COLO668 (cell line): Measurements from ENCODE around the gene ZNF629.

Source experiments
- DNase-seq: peaks from one replicate; lab custom pipeline; 2025; ENCODE audit not compliant: unreplicated experiment; lab: John Stamatoyannopoulos, UW

ZNF629 gene

DNA sequence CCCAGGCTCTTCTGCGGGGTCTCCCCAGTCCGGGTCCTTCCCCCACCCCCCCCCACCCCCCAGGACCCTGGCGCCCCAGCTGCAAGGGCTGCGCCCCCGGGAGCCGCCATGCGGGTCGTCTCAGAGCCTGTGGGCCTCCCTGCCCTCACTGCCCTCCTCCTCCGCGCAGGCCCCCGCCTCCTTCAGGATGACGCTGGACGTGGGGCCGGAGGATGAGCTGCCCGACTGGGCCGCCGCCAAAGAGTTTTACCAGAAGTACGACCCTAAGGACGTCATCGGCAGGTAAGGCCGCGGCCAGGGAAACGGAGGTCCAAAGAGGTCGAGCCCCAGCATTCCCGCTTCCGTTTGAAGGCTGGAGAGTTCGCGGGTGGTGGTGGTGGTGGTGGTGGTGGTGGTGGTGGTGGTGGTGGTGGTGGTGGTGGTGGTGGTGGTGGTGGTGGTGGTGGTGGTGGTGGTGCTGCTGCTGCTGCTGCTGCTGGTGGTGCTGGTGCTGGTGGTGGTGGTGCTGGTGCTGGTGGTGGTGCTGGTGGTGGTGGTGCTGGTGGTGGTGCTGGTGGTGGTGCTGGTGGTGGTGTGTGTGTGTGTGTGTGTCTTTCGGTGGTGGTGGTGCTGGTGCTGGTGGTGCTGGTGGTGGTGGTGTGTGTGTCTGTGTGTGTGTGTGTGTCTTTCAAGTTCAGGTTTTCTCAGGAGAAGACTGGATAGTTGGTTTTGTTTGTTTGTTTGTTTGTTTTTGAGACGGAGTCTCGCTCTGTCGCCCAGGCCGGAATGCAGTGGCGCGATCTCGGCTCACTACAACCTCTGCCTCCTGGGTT lies 38.2 kb downstream of the ZNF629 start:
- DNase-seq: peak; percentile 35

DNA sequence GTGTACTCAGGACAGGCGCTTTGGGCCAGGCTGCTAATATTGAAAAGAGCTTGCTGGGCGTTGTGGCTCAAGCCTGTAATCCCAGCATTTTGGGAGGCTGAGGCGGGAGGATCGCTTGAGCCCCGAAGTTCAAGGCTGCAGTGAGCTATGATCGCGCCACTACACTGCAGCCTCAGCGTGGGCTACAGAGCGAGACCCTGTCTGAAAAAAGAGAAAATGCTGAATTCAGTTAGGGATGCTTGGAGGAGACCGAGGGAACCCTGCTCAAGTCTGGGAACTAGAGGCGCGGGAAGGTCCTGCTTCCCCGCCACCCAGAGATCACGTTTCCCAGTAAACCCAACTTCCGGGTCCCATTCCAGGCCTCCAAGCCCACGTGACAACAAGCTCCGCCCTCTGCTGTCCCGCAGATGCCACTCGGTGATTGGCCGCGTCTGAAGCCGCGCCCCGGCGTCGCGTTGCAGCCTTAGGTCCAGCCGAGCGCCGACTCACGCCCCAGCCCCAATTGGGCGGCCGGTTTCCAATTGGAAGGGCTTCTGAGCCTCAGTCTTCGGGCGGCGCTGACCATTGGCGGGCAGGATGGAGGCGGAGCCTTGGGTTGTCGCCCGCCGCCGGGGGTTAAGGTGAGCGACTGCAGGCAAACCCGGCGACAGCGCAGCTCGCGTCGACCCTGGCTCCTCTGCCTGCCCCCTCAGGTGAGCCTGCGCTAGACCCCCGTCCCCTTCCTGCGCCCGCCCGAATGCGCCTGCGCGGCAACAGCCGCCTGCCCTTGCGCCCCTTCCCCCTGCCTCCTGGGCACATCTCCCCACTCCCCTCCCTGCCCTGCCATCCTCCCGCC lies 39.0 kb downstream of the ZNF629 start, which contains the start of gene PHKG2:
Gene PHKG2, plus strand, starts transcription at position 627 of the 835 bp plus-strand sequence. CDS start 396 bp downstream, outside the sequence.
- DNase-seq: peak; percentile 99

DNA sequence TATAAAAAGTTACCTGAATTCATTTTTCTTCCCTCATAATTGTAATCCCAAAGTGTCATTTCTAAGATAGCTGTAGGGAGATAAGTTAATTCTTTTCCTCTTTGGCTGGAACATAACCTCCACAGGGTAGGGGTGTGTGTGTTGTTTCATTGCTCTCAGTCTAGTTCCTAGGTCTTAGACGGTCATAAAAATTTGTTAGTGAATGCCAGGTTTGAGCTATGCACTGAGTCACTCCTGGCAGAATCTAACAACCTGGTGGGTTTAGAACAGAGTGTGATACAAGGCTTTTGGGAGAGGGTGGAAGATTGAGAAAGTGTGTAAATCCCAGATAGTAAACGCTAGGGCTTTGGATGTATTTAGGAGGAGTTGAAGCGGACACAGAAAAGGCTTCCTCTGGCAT lies 39.7 kb downstream of the ZNF629 start:
- no peak for DNase-seq

DNA sequence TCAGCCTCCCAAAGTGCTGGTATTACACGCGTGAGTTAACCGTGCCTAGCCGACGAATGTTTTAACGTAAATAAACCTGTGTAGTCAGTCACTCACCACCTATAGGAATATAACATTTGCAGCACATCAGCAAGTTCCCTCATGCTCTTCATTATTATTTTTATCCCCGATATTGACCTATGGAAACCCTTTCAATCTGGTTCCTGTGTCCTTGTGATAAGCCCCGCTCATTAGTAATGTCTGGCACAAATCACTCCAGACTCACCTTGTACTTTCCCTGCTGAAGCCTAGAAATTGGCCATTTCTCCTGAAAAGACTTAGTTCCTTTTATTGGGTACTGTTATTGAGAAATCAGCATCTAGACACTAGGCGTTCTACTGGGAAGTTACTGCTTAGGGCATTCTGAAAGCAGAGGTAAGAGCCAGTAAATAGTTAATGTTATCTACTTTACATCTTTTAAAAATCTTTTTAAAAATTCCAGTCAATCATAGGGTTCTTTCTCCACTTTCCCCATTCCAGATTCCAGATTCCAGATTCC lies 40.3 kb downstream of the ZNF629 start:
- DNase-seq: no peak

DNA sequence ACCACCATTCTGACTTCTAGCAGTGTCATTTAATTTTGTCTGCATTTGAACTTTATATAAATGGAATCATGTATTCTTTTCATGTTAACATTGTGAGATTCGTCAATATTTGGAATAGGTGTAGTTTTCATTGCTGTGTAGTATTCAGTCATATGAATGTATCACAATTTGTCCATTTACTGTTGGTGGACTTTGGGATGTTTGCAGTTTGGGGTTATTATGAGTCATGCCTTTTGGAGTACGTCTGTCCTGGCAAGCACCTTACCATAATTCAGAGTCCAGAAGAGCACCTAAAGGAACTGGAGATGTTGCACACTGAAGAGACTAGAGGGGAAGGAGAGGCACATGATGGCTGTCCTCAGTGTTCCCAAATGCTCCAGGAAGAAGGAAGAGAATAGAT lies 41.9 kb downstream of the ZNF629 start:
- DNase-seq: no peak

DNA sequence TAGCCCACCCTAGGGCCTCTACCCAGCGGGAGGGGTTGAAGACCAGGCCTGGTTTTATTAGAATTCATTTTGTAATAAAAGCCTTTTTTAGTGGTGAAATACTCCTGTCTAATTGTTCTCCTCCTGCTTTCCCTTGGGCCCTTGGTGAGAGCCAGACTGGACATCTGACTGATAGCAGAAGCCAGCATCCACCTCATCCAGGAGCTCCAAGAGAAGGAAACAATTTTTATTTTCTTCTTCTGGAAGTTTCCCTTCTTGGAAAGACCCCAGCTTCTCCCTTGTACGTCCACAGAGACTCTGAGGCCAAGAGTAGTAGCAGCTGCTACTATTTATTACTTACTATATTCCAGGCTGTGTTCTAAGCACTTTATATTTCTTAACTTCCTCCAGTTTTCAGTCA lies 42.8 kb downstream of the ZNF629 start:
- DNase-seq: no peak

DNA sequence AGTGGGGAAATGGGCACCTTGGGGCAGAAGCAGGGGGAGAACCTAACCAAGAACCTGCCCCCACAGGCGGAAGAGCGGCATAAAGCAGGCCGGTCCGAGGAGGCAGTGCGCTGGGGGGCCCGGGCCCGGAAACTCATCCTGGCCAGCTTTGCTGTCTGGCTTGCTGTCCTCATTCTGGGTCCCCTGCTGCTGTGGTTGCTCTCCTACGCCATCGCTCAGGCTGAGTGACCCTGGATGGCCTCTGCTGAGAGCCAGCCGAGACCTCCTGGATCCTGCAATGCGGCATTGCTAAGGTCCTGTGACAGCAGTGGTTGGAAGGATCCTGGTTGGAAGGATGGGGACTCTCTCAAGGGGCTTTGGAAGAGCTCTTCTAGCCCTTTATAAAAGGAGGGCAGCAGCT lies 43.3 kb downstream of the ZNF629 start:
- DNase-seq: no peak

DNA sequence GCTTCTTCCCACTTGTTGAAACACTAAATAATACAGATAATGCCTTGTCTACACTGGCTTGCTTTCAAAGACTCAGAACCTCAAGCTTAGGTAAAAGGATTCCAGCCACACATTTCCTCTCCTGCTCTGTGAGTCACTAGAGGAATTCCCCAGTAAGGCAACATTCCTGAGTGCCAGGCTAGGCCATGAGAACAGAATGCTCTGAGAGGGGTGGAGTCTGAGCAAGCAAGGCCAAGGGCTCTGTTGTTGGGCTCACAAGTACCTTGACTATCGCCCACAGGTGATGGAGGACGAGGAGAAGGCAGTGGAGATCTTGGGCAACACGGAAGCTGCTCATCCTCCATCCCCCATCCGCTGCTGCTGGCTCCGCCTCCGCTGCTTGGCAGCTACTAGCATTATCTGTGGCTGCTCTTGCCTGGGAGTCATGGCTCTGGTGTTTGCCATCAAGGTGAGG lies 45.5 kb downstream of the ZNF629 start:
- DNase-seq: no peak

DNA sequence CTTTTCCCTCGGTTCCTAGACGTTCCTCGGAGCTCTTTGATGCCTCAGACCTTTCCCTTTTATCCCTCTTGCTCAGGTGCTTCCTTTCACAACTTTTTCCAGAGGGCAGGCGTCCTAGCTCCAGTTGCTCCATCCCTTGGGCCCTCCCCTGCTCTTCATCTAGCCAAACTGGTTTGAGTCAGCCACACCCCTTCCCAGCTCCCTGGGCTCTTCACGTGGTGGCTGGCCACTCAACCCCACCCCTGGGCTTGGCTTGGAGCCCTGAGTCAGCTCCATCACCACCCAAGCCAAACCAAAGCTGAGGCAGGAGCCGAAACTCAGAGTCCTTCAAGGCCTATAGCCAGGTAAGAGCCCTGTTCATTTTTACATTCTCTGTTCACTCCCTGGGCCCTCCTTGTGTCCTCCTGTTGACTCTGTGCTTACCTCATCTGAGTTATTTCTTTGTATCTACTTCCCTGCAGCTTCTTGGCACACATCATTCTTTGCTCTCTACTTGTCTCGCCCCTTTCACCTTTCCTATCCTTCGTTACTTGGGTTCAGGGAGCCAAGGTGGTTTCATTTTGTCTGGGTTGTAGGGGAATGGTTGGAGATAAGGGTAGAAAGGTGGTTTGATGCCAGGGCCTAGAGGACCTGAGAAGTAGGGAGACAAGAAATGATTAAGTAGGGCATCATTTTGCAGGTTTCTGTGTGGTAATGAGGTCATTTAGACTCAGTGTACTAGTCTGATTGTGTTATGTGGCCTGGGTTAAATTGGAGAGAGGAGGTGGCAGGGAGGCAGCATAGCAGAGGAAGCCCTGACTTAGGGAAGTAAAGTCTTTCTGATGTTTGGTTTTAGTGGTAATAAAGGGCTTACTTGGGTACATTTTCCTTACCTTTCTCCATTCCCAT lies 46.4 kb downstream of the ZNF629 start:
- peak; percentile 58 for DNase-seq

DNA sequence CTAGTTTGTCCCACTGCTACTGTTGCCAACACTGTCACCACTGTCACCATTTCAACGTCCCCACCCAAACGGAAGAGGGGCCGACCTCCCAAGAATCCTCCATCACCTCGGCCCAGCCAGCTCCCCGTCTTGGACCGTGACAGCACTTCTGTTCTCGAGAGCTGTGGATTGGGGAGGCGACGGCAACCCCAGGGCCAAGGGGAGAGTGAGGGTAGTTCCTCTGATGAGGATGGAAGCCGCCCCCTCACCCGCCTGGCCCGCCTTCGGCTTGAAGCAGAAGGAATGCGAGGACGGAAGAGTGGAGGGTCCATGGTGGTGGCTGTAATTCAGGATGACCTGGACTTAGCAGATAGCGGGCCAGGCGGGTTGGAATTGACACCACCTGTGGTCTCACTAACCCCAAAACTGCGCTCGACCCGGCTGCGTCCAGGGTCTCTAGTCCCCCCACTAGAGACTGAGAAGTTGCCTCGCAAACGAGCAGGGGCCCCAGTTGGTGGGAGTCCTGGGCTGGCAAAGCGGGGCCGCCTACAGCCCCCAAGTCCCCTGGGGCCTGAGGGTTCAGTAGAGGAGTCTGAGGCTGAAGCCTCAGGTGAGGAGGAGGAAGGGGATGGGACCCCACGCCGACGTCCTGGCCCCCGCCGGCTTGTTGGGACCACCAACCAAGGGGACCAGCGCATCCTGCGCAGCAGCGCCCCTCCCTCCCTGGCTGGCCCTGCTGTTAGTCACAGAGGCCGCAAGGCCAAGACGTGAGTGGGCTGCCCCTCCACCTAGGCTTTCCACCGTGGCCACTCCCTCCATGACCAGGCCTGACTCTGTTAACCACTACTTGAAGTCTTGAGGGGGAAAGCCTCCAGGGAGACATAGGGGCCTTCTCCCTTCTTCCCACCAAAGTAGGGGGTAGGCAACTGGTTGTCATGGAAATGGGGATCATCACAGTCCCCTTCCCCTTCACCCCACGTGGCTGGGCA lies 47.7 kb downstream of the ZNF629 start:
- DNase-seq: no peak

DNA sequence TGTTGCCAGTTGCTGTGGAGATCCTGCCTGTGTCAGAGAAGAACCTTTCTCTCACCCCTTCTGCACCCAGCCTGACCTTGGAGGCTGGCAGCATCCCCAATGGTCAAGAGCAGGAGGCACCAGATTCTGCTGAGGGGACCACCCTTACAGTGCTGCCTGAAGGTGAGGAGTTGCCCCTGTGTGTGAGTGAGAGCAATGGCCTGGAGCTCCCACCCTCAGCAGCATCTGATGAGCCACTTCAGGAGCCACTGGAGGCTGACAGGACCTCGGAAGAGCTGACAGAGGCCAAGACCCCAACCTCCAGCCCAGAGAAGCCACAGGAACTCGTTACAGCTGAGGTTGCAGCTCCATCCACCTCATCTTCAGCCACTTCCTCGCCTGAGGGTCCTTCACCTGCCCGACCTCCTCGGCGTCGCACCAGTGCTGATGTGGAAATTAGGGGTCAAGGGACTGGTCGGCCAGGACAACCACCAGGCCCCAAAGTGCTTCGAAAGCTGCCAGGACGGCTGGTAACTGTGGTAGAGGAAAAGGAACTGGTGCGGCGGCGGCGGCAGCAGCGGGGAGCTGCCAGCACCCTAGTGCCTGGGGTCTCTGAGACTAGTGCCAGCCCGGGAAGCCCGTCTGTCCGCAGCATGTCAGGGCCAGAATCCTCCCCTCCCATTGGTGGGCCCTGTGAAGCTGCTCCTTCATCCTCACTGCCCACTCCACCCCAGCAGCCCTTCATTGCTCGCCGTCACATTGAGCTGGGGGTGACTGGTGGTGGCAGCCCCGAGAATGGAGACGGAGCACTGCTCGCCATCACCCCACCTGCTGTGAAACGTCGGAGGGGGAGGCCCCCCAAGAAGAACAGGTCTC lies 49.0 kb downstream of the ZNF629 start:
- DNase-seq: no peak

DNA sequence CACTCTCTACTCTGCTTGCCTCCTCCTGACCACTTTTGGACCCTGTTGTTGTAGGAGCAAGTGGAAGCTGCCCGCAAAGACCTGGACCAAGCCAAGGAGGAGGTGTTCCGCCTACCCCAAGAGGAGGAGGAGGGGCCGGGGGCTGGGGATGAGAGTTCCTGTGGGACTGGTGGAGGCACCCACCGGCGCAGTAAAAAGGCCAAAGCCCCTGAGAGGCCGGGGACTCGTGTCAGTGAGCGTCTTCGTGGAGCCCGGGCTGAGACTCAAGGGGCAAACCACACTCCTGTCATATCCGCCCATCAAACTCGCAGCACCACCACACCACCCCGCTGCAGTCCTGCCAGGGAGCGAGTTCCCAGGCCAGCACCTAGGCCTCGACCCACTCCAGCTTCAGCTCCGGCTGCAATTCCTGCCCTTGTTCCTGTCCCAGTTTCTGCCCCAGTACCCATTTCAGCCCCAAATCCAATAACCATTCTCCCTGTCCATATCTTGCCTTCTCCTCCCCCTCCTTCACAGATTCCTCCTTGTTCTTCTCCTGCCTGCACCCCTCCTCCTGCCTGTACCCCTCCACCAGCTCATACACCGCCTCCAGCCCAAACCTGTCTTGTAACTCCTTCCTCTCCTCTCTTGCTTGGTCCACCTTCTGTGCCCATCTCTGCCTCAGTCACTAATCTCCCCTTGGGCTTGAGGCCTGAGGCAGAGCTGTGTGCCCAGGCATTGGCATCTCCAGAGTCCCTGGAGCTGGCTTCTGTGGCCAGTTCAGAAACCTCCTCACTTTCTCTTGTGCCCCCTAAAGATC lies 49.8 kb downstream of the ZNF629 start:
- DNase-seq: no peak

DNA sequence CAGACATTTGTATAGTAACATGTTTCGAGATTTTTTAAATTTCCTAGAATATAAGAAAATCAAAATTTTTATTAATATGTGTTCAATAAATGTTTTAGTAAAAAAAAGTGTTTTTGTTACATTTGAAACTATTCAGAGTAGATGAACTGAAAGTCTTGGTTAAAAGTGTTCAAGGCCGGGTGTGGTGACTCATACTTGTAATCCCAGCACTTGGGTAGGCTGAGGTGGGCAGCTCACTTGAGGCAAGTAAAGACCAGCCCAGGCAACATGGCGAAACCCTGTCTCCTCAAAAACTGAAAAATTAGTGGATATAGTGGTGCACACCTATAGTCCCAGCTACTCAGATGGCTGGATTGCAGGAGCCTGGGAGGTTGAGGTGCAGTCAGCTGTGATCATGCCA lies 55.6 kb downstream of the ZNF629 start:
- no peak for DNase-seq

DNA sequence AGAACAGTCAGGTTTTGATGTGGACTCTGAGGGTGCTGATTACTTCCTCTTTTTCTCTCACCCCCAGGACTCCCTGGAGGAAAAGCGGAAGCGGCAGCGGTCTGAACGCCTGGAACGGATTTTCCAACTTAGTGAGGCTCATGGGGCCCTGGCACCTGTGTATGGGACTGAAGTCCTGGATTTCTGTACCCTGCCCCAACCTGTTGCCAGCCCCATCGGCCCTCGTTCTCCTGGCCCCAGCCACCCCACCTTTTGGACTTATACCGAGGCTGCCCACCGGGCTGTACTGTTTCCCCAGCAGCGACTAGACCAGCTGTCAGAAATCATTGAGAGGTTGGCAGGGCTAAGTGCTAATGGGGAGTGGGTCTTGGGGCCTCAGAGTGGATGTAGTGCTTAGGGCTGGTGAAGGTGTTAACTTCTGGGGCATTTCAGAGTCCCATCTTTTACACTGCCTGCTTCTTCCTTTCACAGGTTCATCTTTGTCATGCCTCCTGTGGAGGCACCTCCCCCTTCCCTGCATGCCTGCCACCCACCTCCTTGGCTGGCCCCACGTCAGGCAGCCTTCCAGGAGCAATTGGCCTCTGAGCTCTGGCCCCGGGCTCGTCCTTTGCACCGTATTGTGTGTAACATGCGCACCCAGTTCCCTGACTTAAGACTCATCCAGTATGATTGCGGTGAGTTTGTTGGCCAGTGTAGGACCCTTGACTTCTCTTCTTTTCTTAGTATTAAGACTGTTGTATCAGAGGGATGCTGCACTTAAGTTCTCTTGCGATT lies 57.9 kb downstream of the ZNF629 start:
- no peak for DNase-seq
